Stimulated activated memory B cell treated with anti-CD40 and anti-IgM and Interleukin-4, amounts not matched to agents 10 μg/mL and 1 μg/mL and 100 μg/mL, for 72 hours (primary cell): ENCODE results near the gene LY86.

Source experiments
- ATAC-seq: fragments of 150-1000 bp; cut with Tn5 transposase; 2 replicates; pipeline ENCODE4 v1.10.0; 2021
- H3K27ac Mint-ChIP-seq: one replicate; pipeline ENCODE4 v1.8.0; 2022; ENCODE audit warnings: mild to moderate bottlenecking, mixed read lengths
- H3K27me3 Mint-ChIP-seq: one replicate; pipeline ENCODE4 v1.8.0; 2022; ENCODE audit warnings: mixed read lengths
- H3K36me3 Mint-ChIP-seq: one replicate; pipeline ENCODE4 v1.8.0; 2022; ENCODE audit warnings: mixed read lengths
- H3K4me1 Mint-ChIP-seq: one replicate; pipeline ENCODE4 v1.8.0; 2022; ENCODE audit warnings: mixed read lengths
- H3K4me3 Mint-ChIP-seq: one replicate; pipeline ENCODE4 v1.8.0; 2022; ENCODE audit warnings: mild to moderate bottlenecking, moderate library complexity, mixed read lengths
- H3K9me3 Mint-ChIP-seq: one replicate; pipeline ENCODE4 v1.8.0; 2022; ENCODE audit warnings: mixed read lengths

LY86 gene

GRCh38 chr6:6696867-6697531, 108.5 kb downstream of the LY86 start:
- Mint-ChIP-seq H3K4me3 (no peak overlapping the region), H3K27me3 (peaks cover 29% of the 10 kb centered on the region), H3K36me3 (no peaks in the 10 kb centered on the region), H3K4me1 (peaks cover 7% of the 10 kb centered on the region), H3K9me3 (no peaks in the 10 kb centered on the region), H3K27ac (no peak overlapping the region)
- ATAC-seq = no peak

- Mint-ChIP-seq H3K4me3 (no peak overlapping the region), H3K36me3 (no peaks in the 10 kb centered on the region), H3K4me1 (peaks cover 7% of the 10 kb centered on the region), H3K9me3 (no peaks in the 10 kb centered on the region), H3K27ac (no peak overlapping the region), H3K27me3 (peaks cover 28% of the 10 kb centered on the region)
- no peak for ATAC-seq
Measured at GRCh38 chr6:6697620-6698019, 109.1 kb downstream of the LY86 start.

GRCh38 chr6:6699741-6700367, 111.3 kb downstream of the LY86 start:
- no peaks in the 10 kb centered on the region for H3K9me3 Mint-ChIP-seq
- peaks cover 18% of the 10 kb centered on the region for H3K27me3 Mint-ChIP-seq
- H3K27ac Mint-ChIP-seq = no peak overlapping the region
- H3K4me3 Mint-ChIP-seq = no peak overlapping the region
- no peak for ATAC-seq
- peaks cover 7% of the 10 kb centered on the region for H3K4me1 Mint-ChIP-seq
- no peaks in the 10 kb centered on the region for H3K36me3 Mint-ChIP-seq

GRCh38 chr6:6700407-6701270, 112.1 kb downstream of the LY86 start:
- Mint-ChIP-seq H3K4me3 (no peak overlapping the region), H3K36me3 (no peaks in the 10 kb centered on the region), H3K27me3 (peaks cover 10% of the 10 kb centered on the region), H3K27ac (no peak overlapping the region), H3K9me3 (no peaks in the 10 kb centered on the region), H3K4me1 (peaks cover 5% of the 10 kb centered on the region)
- ATAC-seq = no peak

GRCh38 chr6:6701864-6702263, 113.3 kb downstream of the LY86 start:
- H3K4me1 Mint-ChIP-seq = no peaks in the 10 kb centered on the region
- no peaks in the 10 kb centered on the region for H3K36me3 Mint-ChIP-seq
- H3K9me3 Mint-ChIP-seq = no peaks in the 10 kb centered on the region
- H3K27me3 Mint-ChIP-seq = no peaks in the 10 kb centered on the region
- ATAC-seq = no peak
- H3K27ac Mint-ChIP-seq = no peak overlapping the region
- no peak overlapping the region for H3K4me3 Mint-ChIP-seq

GRCh38 chr6:6703699-6704098, 115.2 kb downstream of the LY86 start:
- Mint-ChIP-seq H3K27ac (no peak overlapping the region), H3K36me3 (no peaks in the 10 kb centered on the region), H3K27me3 (no peaks in the 10 kb centered on the region), H3K4me1 (no peaks in the 10 kb centered on the region), H3K4me3 (no peak overlapping the region), H3K9me3 (no peaks in the 10 kb centered on the region)
- no peak for ATAC-seq
